Upper lobe of left lung (tissue), 6 donors: ENCODE data around the gene PAK2. TPM values are rescaled to one million over a fixed set of nuclear protein-coding genes. Genes with fewer than 3 reads are reported as not detected.
"Not testable (repeated sequence)": the region's sequence is repeated elsewhere in the genome, so short reads cannot be mapped to it uniquely, and the experiment has no call there.

Experiments
- ATAC-seq, 2 donors: fragments of 200-7000 bp; cut with Tn5 transposase; one replicate each; pipeline ENCODE4 v1.9.1; 2022; ENCODE audit warnings: mild to moderate bottlenecking in 2 of 2, moderate library complexity in 2 of 2; ENCODE audit not compliant: low FRiP score in 2 of 2
- DNase-seq, 2 donors: peaks; one replicate each; pipeline ENCODE4 v3.0.0-alpha.2; 2019 to 2020
- H3K27ac ChIP-seq, 4 donors: fragments of 200-600 bp; sonication (generic); one replicate each; pipeline ENCODE4 v1.5.1; 2016 to 2019
- H3K27me3 ChIP-seq, 4 donors: fragments of 200-600 bp; sonication (generic); one replicate each; pipeline ENCODE4 v1.5.1; 2017 to 2019
- H3K36me3 ChIP-seq, 4 donors: fragments of 200-600 bp; sonication (generic); one replicate each; pipeline ENCODE4 v1.5.1; 2016 to 2019
- H3K4me1 ChIP-seq, 4 donors: fragments of 200-600 bp; sonication (generic); one replicate each; pipeline ENCODE4 v1.5.1; 2018 to 2019
- H3K4me3 ChIP-seq, 4 donors: fragments of 200-600 bp; sonication (generic); one replicate each; pipeline ENCODE4 v1.5.1; 2017 to 2019; ENCODE audit warnings: mild to moderate bottlenecking in 2 of 4, moderate library complexity in 1 of 4
- H3K9me3 ChIP-seq, 4 donors: fragments of 200-600 bp; sonication (generic); one replicate each; pipeline ENCODE4 v1.5.1; 2018 to 2019
- EP300 ChIP-seq, 4 donors: sonication (generic); formaldehyde crosslinking; IDR thresholded peaks; one replicate each; pipeline ENCODE4 v1.5.1; 2017; ENCODE audit warnings: antibody characterized with exemption in 4 of 4, control low read depth in 2 of 4
- POLR2A ChIP-seq, 4 donors: fragments of 450-650 bp; IDR thresholded peaks; one replicate each; pipeline ENCODE4 v1.5.1; 2016 to 2017; ENCODE audit warnings: antibody characterized with exemption in 4 of 4, mild to moderate bottlenecking in 2 of 4
- POLR2AphosphoS5 ChIP-seq, 2 donors: sonication (generic); formaldehyde crosslinking; IDR thresholded peaks; one replicate each; pipeline ENCODE4 v1.5.1; 2017; ENCODE audit warnings: antibody characterized with exemption in 2 of 2
- WGBS, 2 donors: methylation state at CpG; one replicate each; pipeline ENCODE4 v1.1.5; 2017 to 2018; 5-methylcytosine and 5-hydroxymethylcytosine counted together
- total RNA-seq, 6 donors: library from RNA; depleted of rRNA in 4 of 6; stranded (reverse); fragments of >200 nt in 4 of 6; gene quantifications; one replicate each; pipeline versions ENCODE4 v1.1.0 to v1.2.1, GENCODE V29; 2016 to 2021
- TF ChIP-seq, protein P1 (sequence below), 6 experiments: fragments of 450-650 bp in 4 of 6; fragments of 200-600 bp in 2 of 6; sonication (generic) in 2 of 6; IDR thresholded peaks; one replicate each; pipeline ENCODE4 v1.5.1; 2016 to 2019; ENCODE audit warnings: antibody characterized with exemption in 6 of 6
- donor health status: DM: no; HTN: no; CAD: no; lungs with moderate emphysema.
- donor health status: DM: no; HTN: yes; CAD: no; lungs with severe emphysema.

Gene PAK2
- total RNA-seq, 6 donors from 2014 or later: 24.7 to 82.2 (median 60.1) TPM

DNA sequence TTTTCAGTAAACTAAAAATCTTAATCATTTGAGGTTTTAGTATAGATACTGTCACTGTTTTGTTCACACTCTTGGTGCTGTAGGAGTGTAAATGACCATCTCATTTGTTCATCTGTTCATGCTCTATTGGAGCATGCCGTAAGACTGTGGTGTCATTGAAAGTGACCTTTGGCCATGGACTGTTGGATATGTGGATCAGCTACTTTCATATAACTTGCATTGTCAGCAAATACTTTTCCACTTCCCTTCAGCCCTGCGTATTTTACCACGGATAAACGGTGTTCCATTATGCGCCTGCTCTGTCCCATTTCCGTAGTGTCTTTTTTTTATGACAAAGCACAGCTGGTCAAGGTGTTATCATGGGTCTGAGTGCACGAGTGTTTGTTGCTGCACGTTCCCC, 95.4 kb downstream of the PAK2 start:
- no peak for DNase-seq
- ATAC-seq: no peak

GRCh38 chr3:196836626-196837025, 97.0 kb downstream of the PAK2 start:
- not testable (repeated sequence) for H3K4me1 ChIP-seq, H3K9me3 ChIP-seq, DNase-seq, H3K27ac ChIP-seq, H3K36me3 ChIP-seq, H3K4me3 ChIP-seq, H3K27me3 ChIP-seq, ATAC-seq
- 59 to 79% methylated on average over 1 of the region's 1 CpG for WGBS, 2 donors

More for the DNA sequence above, 95.4 kb downstream of the PAK2 start:
- TF ChIP-seq EP300 (IDR thresholded peaks at IDR 0.05) (no peak), POLR2AphosphoS5 (IDR thresholded peaks at IDR 0.05) (no peak)
- TF ChIP-seq, protein P1, sequence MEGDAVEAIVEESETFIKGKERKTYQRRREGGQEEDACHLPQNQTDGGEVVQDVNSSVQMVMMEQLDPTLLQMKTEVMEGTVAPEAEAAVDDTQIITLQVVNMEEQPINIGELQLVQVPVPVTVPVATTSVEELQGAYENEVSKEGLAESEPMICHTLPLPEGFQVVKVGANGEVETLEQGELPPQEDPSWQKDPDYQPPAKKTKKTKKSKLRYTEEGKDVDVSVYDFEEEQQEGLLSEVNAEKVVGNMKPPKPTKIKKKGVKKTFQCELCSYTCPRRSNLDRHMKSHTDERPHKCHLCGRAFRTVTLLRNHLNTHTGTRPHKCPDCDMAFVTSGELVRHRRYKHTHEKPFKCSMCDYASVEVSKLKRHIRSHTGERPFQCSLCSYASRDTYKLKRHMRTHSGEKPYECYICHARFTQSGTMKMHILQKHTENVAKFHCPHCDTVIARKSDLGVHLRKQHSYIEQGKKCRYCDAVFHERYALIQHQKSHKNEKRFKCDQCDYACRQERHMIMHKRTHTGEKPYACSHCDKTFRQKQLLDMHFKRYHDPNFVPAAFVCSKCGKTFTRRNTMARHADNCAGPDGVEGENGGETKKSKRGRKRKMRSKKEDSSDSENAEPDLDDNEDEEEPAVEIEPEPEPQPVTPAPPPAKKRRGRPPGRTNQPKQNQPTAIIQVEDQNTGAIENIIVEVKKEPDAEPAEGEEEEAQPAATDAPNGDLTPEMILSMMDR (IDR thresholded peaks at IDR 0.05): no peak
- Histone ChIP-seq H3K27me3 (no peaks in the 10 kb centered on the region), H3K4me3 (no peak overlapping the region), H3K36me3 (peaks cover 0 to 19% (median 5%) of the 10 kb centered on the region in 4 donors), H3K27ac (no peak overlapping the region), H3K9me3 (no peaks in the 10 kb centered on the region), H3K4me1 (peaks cover 0 to 3% (median 0%) of the 10 kb centered on the region in 4 donors)
- 53 to 60% methylated on average over 8 of the region's 8 CpGs for WGBS, 2 donors

DNA sequence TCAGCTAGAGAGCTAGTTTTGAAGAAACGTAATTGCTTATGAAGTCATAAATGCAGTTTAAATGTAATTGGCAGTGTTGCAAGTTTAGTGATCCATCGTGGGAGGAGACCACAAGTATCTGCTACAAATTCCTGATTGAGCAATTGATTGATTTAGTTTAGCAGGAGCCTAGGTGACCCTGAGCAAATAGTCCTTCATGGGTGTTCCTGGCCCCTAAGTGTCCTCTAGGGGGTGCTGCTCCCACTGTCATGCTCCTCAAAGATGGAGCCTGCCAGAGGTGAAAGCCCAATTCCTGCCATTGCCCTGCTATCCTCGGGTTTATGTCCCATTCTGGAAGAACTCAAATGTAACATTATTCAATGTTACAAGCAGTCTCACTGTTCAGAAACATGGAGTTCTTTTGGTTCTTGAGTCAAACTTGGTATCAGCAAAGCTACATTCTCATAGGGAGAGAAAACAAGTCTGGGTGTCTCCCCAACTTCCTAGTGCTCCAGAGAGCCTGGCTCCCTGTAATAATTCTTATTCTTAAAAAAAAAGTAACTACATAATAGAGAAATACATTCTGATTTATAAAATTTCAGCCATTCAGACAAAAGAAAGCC, 98.3 kb downstream of the PAK2 start:
- Histone ChIP-seq H3K4me3 (no peak overlapping the region), H3K27me3 (no peaks in the 10 kb centered on the region), H3K27ac (no peak overlapping the region), H3K4me1 (peaks cover 0 to 3% (median 0%) of the 10 kb centered on the region in 4 donors), H3K36me3 (no peaks in the 10 kb centered on the region), H3K9me3 (no peaks in the 10 kb centered on the region)
- ATAC-seq: peak; percentile 87 to 89
- DNase-seq: peak in 1 of 2 donors; percentile 73
- TF ChIP-seq, protein P1 (IDR thresholded peaks at IDR 0.05): peak; percentile 42 to 76 (median 61)
- no peak for TF ChIP-seq POLR2A (IDR thresholded peaks at IDR 0.05)
- WGBS, 2 donors: 38 to 42% methylated on average over 3 of the region's 3 CpGs

- H3K9me3 ChIP-seq, H3K4me3 ChIP-seq, H3K36me3 ChIP-seq, H3K27ac ChIP-seq, H3K27me3 ChIP-seq, DNase-seq, H3K4me1 ChIP-seq, ATAC-seq: not testable (repeated sequence)
- WGBS, 2 donors: 78 to 89% methylated on average over 6 of the region's 6 CpGs
Observed at GRCh38 chr3:196839351-196839750, 99.7 kb downstream of the PAK2 start.

GRCh38 chr3:196842567-196843434, 103.1 kb downstream of the PAK2 start:
- TF ChIP-seq, protein P1 (IDR thresholded peaks at IDR 0.05): no peak
- no peak for TF ChIP-seq POLR2A (IDR thresholded peaks at IDR 0.05)
- no peak for TF ChIP-seq EP300 (IDR thresholded peaks at IDR 0.05)
- no peak for TF ChIP-seq POLR2AphosphoS5 (IDR thresholded peaks at IDR 0.05)
- no peaks in the 10 kb centered on the region for H3K36me3 ChIP-seq
- no peaks in the 10 kb centered on the region for H3K27me3 ChIP-seq
- no peaks in the 10 kb centered on the region for H3K9me3 ChIP-seq
- 63 to 72% methylated on average over 17 of the region's 17 CpGs for WGBS, 2 donors
- no peak for ATAC-seq
- peaks cover 0 to 3% (median 0%) of the 10 kb centered on the region in 4 donors for H3K4me1 ChIP-seq
- H3K27ac ChIP-seq: no peak overlapping the region
- H3K4me3 ChIP-seq: no peak overlapping the region
- DNase-seq: no peak
